Astrocyte of the spinal cord (primary cell): ENCODE data around the gene SEMA6A.

ENCODE experiments used
- DNase-seq: peaks from one replicate; pipeline ENCODE4 v3.0.0; 2011; ENCODE audit warnings: low read depth, low spot score
- H3K4me3 ChIP-seq: 2 replicates; pipeline ENCODE4 v1.5.1; 2011; ENCODE audit warnings: low read depth, mild to moderate bottlenecking, low read length, moderate library complexity
- CTCF ChIP-seq: IDR thresholded peaks from 2 replicates; pipeline ENCODE4 v1.5.1; 2012; ENCODE audit warnings: low read depth, mild to moderate bottlenecking, low read length, inconsistent platforms
- in situ Hi-C: cut with HindIII; loops from 2 replicates; pipeline ENCODE4 v1.10.0; 2017; ENCODE audit warnings: low sequenced_read_pairs

Gene SEMA6A

DNA sequence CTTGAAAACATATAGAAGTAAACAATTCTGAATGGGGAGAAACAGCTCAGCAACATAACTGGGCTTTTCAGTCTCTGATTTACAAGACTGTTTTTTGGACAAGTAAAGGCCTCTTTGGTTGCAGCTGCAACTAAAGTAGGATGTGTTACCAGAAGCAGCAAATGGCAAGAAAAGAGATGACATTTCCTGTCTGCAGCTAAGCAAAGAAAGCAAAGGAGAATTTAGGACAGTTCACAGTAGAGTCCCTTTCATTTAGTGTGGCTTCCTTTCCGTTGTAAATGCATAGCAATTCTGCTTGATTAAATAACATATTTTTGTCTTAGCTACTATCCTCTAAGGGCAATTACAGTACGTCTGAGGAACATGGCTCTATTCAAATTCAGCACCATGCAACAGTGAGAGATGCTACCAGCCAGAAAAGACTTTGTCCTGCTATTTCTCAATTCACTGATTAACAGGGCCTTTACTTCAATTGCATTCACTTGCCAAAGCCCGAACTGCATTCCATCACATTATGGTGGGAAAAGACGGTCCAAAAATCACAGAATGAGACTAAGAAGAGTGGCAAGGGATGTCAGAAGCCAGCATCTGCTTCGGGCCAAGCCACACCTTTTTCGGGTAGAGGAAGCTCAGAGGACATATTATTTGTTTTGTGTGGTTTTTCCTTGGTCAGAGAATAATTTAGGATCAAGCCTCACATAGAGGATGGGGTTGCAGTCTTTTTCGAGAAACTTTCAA, 107.7 kb downstream of the SEMA6A start:
- no peak for DNase-seq
- no peak overlapping the region for H3K4me3 ChIP-seq
- no peak for TF ChIP-seq CTCF
- in situ Hi-C loops: no loop called here

DNA sequence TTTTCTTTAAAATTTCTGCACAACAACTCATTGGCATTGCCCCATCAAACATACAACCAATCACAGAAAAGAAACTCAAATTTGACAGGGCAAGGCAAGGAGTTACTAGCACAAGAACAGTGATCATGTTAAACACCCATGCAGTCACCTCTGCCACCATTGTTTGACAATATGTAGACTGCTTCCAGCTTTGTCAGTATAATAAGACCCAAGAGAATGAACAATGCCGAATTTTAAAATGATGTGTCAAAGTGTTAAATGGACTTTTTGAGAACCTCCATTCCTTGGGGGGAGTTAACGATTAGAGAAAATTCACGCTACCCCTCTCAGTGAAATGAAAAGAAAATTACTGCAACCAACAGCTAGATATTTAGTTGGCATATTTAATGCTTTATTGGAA, 109.2 kb downstream of the SEMA6A start:
- in situ Hi-C loops: no loop called here
- DNase-seq: no peak
- no peak for TF ChIP-seq CTCF
- no peak overlapping the region for H3K4me3 ChIP-seq

DNA sequence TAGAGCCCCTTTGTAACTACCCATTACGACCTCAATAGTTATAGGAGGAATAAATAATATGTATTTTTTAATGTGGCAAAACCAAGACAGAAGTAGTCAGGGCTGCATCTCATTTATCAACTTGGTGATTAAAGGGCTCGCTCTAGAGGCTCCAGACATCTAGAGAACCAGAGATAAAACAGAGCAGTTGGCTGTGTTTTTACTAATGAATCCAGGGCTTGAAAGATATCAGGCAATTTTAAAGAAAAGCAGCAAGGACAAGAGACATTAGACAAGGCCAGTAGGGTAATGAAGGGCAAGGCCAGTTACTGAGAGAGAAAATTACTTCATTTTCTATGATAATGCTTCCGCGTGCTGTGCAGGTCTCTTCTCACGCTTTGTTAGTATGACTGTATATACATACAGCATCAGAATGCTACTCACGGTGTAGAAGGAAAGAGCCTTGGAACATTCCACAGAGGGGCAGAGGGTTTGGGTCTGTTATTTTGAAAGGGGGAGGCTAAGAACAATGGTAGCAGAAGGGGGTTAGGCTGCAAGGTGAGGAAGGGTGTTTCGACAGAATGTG, 110.4 kb downstream of the SEMA6A start:
- no peak for TF ChIP-seq CTCF
- DNase-seq: no peak
- H3K4me3 ChIP-seq: no peak overlapping the region
- in situ Hi-C loops: no loop called here

DNA sequence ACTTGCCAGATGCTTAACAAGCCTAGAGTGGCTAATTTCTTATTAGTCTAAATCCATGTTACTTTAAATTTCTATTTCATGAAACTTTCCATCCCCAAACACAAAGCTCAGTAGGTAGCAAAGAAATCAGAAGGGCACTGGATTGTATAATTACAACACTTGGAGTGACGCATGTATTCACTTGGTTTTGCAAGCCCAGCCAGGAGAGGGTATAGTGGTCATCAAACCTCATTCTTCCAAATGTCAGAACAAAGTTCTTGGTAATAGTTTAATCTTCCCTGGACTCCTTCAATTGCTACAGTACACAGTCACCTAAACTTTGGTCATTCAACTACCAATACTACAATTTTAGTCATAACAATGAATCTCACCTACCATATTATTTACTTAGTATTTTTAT, 112.1 kb downstream of the SEMA6A start:
- no peak for TF ChIP-seq CTCF
- in situ Hi-C loops: no loop called here
- no peak overlapping the region for H3K4me3 ChIP-seq
- no peak for DNase-seq

- TF ChIP-seq CTCF: no peak
- no peak for DNase-seq
- no peak overlapping the region for H3K4me3 ChIP-seq
- in situ Hi-C loops: no loop called here
Measured at GRCh38 chr5:116459301-116459700, 115.3 kb downstream of the SEMA6A start.

DNA sequence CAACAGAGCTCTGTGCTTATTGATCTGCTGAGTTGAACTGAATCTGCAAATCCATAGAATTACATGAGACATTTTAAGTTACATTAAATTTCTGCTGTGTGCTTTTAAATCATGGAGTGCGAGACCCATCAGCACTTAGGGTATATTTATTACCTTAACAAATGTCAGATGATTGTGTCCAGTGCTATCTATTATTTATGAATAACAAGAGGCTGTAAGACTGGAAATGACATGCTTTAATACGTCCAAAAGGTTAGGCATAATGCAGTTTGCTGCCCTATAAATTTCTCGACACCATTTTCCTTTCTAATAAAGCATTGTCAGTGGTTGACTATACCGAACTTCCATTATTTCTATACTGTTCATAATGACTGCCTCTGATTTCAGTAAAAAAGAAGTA, 117.6 kb downstream of the SEMA6A start:
- TF ChIP-seq CTCF: no peak
- no peak overlapping the region for H3K4me3 ChIP-seq
- in situ Hi-C loops: no loop called here
- DNase-seq: no peak

GRCh38 chr5:116456036-116456435, 118.6 kb downstream of the SEMA6A start:
- DNase-seq: no peak
- H3K4me3 ChIP-seq: no peak overlapping the region
- in situ Hi-C loops: no loop called here
- TF ChIP-seq CTCF: no peak
